HG02870 (cell line): ENCODE measurements around the gene SPHKAP.
"Not testable (repeated sequence)": the region's sequence is repeated elsewhere in the genome, so short reads cannot be mapped to it uniquely, and the experiment has no call there.

ENCODE experiments used
- ATAC-seq: cut with Tn5 transposase; IDR thresholded peaks from one replicate; pipeline ENCODE4 v1.9.1; 2021; ENCODE audit warnings: mild to moderate bottlenecking, moderate library complexity; ENCODE audit not compliant: unreplicated experiment

The SPHKAP gene

GRCh38 chr2:228094377-228094921, 87.0 kb downstream of the SPHKAP start:
- no peak for ATAC-seq

GRCh38 chr2:228092056-228092455, 89.4 kb downstream of the SPHKAP start:
- no peak for ATAC-seq

GRCh38 chr2:228086561-228086960, 94.9 kb downstream of the SPHKAP start:
- ATAC-seq = no peak

GRCh38 chr2:228084717-228085116, 96.8 kb downstream of the SPHKAP start:
- no peak for ATAC-seq

GRCh38 chr2:228083131-228083530, 98.4 kb downstream of the SPHKAP start:
- ATAC-seq = no peak

GRCh38 chr2:228082571-228082970, 98.9 kb downstream of the SPHKAP start:
- ATAC-seq = no peak

GRCh38 chr2:228079194-228079593, 102.3 kb downstream of the SPHKAP start:
- no peak for ATAC-seq

- not testable (repeated sequence) for ATAC-seq
These were observed 104.8 kb downstream of the SPHKAP start for GRCh38 chr2:228076695-228077094.

- ATAC-seq = no peak
These were observed 108.8 kb downstream of the SPHKAP start for GRCh38 chr2:228072669-228073068.

GRCh38 chr2:228067309-228067708, 114.2 kb downstream of the SPHKAP start:
- ATAC-seq = no peak

GRCh38 chr2:228066126-228066798, 115.2 kb downstream of the SPHKAP start:
- no peak for ATAC-seq

- no peak for ATAC-seq
These were observed 115.8 kb downstream of the SPHKAP start for GRCh38 chr2:228065686-228066085.

GRCh38 chr2:228064796-228065315, 116.6 kb downstream of the SPHKAP start:
- ATAC-seq = no peak

GRCh38 chr2:228064024-228064423, 117.5 kb downstream of the SPHKAP start:
- ATAC-seq = no peak

GRCh38 chr2:228063558-228063957, 117.9 kb downstream of the SPHKAP start:
- peak; percentile 49 for ATAC-seq

GRCh38 chr2:228059735-228060134, 121.8 kb downstream of the SPHKAP start:
- ATAC-seq = no peak

- no peak for ATAC-seq
These were observed 125.0 kb downstream of the SPHKAP start for GRCh38 chr2:228056293-228057097.

GRCh38 chr2:228048838-228049490, 132.5 kb downstream of the SPHKAP start:
- ATAC-seq = no peak

- ATAC-seq = no peak
These were observed 140.5 kb downstream of the SPHKAP start for GRCh38 chr2:228040995-228041394.

- ATAC-seq = peak; percentile 73
These were observed 141.5 kb downstream of the SPHKAP start for GRCh38 chr2:228039752-228040534.
